HG03342 (cell line): ENCODE data around the gene OGT.

Experiments used
- ATAC-seq: cut with Tn5 transposase; IDR thresholded peaks from one replicate; pipeline ENCODE4 v1.9.1; 2021; ENCODE audit warnings: mild to moderate bottlenecking, moderate library complexity; ENCODE audit not compliant: unreplicated experiment

OGT gene

GRCh38 chrX:71621603-71622002, 88.7 kb downstream of the OGT start:
- ATAC-seq: no peak

DNA sequence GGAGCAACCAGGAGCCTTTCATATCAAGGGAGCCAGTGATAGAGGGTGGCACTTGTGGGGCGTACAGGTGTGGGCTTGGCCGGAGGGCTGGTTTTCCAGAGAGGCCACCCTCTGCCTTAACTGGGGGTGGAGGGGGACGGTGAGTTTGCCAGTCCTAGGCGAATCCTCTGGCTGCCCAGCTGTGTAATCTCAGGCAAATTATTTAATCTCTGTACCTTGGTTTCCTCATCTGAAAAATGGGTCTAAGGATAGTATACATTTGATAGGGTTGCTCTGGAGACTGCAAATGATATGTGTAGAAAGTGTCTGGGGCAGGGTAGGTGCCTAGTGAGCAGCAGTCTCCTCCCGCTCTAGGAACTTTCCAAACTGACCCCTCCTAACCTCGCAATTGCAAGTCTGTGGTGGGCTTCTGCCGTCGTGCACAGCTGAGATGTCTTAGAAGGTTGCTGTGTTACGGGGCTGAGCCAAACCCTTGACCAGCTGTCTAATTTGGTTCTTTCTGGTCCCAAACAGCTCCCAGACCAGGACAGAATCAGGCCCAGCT, 89.2 kb downstream of the OGT start:
- no peak for ATAC-seq

GRCh38 chrX:71622576-71623450, 89.9 kb downstream of the OGT start:
- peak; percentile 52 for ATAC-seq

GRCh38 chrX:71623714-71624113, 90.8 kb downstream of the OGT start:
- no peak for ATAC-seq

DNA sequence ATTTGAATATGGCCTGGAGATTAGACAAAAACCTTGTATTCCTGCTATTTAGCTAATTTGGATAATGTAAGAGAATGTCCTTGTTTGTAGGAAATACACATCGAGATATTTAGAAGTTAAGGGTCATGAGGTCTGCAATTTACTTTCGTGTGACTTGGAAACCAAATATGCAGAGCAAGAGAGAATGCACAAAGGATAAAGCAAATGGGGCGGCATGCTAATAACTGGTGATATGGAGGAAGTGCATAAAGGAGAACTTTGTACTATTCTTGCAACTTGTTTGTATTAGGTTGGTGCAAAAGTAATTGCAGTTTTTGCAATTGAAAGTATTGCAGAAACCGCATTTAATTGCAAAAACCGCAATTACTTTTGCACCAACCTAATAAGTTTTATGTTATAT, 92.6 kb downstream of the OGT start:
- ATAC-seq: no peak
